NB4 (cell line): ENCODE data around the gene NCR1.

ENCODE experiments used
- CTCF ChIP-seq: IDR thresholded peaks from one replicate; pipeline ENCODE4 v1.5.1; 2012; ENCODE audit warnings: low read depth, low read length
- POLR2A ChIP-seq: IDR thresholded peaks from 2 replicates; pipeline ENCODE4 v1.6.1; 2011; ENCODE audit warnings: mild to moderate bottlenecking; ENCODE audit not compliant: insufficient read length; ENCODE audit errors: extremely low read depth

- no peak for TF ChIP-seq POLR2A
- TF ChIP-seq CTCF = no peak
Observed at GRCh38 chr19:54877471-54877870, 28.5 kb upstream of the NCR1 start.
